Measurements from ENCODE around the gene ARL8B. TPM values are rescaled to one million over a fixed set of nuclear protein-coding genes. Genes with fewer than 3 reads are reported as not detected.
"Not testable (repeated sequence)": the region's sequence is repeated elsewhere in the genome, so short reads cannot be mapped to it uniquely, and the experiment has no call there.

Gene ARL8B
- total RNA-seq, 2 experiments from 2014 or later: 33.9 to 38.9 TPM

- peaks cover 15% of the 10 kb centered on the region for H3K36me3 Mint-ChIP-seq (ENCODE audit: low read depth)
- DNase-seq (no peak), ATAC-seq (no peak)
- no peaks in the 10 kb centered on the region for H3K27me3 Mint-ChIP-seq
- no peak for TF ChIP-seq CTCF (IDR thresholded peaks at IDR 0.05)
- peaks cover 15% of the 10 kb centered on the region for H3K4me1 Mint-ChIP-seq (ENCODE audit: low read depth)
- intact Hi-C loops (cut with micrococcal nuclease): no loop called here
- ChIA-PET POLR2A (no interaction called here), CTCF (no interaction called here)
- H3K4me3 Mint-ChIP-seq: no peak overlapping the region
- no peak overlapping the region for H3K27ac Mint-ChIP-seq
- no peaks in the 10 kb centered on the region for H3K9me3 Mint-ChIP-seq
These were observed 48.9 kb downstream of the ARL8B start for GRCh38 chr3:5170975-5171374.

- H3K36me3 Mint-ChIP-seq (ENCODE audit: low read depth): peaks cover 15% of the 10 kb centered on the region
- DNase-seq (no peak), ATAC-seq (no peak)
- H3K9me3 Mint-ChIP-seq: no peaks in the 10 kb centered on the region
- no peak overlapping the region for H3K4me3 Mint-ChIP-seq
- H3K4me1 Mint-ChIP-seq (ENCODE audit: low read depth): peaks cover 10% of the 10 kb centered on the region
- H3K27ac Mint-ChIP-seq: no peak overlapping the region
- intact Hi-C loops (cut with micrococcal nuclease): no loop called here
- ChIA-PET POLR2A (no interaction called here), CTCF (no interaction called here)
- no peak for TF ChIP-seq CTCF (IDR thresholded peaks at IDR 0.05)
- H3K27me3 Mint-ChIP-seq: no peaks in the 10 kb centered on the region
These were observed 49.9 kb downstream of the ARL8B start for GRCh38 chr3:5172018-5172417.

- H3K4me1 Mint-ChIP-seq (ENCODE audit: low read depth); H3K27me3 Mint-ChIP-seq; H3K4me3 Mint-ChIP-seq; ATAC-seq; H3K9me3 Mint-ChIP-seq; CTCF ChIA-PET; DNase-seq; POLR2A ChIA-PET; intact Hi-C loops (cut with micrococcal nuclease): not testable (repeated sequence)
- Mint-ChIP-seq H3K36me3 (ENCODE audit: low read depth) (peaks cover 32% of the 10 kb centered on the region), H3K27ac (peak overlapping the region; percentile 12)
These were observed 56.9 kb downstream of the ARL8B start for GRCh38 chr3:5179036-5179435.

GRCh38 chr3:5181469-5182141 is 59.5 kb downstream of the ARL8B start:
- Mint-ChIP-seq H3K27ac (no peak overlapping the region), H3K9me3 (no peaks in the 10 kb centered on the region), H3K4me1 (ENCODE audit: low read depth) (peaks cover 13% of the 10 kb centered on the region), H3K27me3 (no peaks in the 10 kb centered on the region), H3K4me3 (no peak overlapping the region), H3K36me3 (ENCODE audit: low read depth) (peaks cover 24% of the 10 kb centered on the region)
- DNase-seq (no peak), ATAC-seq (no peak)
- CTCF ChIA-PET: interaction anchor here (1.5 to 3.2 kb wide), 4 partner anchors 8 to 60 kb away, joined by 3 to 13 read pairs (median 4); partner anchors contain the start of gene ARL8B
- intact Hi-C loops (cut with micrococcal nuclease): no loop called here
- TF ChIP-seq CTCF (IDR thresholded peaks at IDR 0.05): no peak
- POLR2A ChIA-PET: interaction anchor here (0.9 to 1.6 kb wide), 3 partner anchors 14 to 30 kb away, joined by 3 read pairs; no protein-coding TSS in a partner anchor

GRCh38 chr3:5183714-5184113 is 61.6 kb downstream of the ARL8B start:
- Mint-ChIP-seq H3K36me3 (ENCODE audit: low read depth) (peaks cover 19% of the 10 kb centered on the region), H3K4me1 (ENCODE audit: low read depth) (peaks cover 13% of the 10 kb centered on the region)
- H3K9me3 Mint-ChIP-seq; DNase-seq; H3K27me3 Mint-ChIP-seq; POLR2A ChIA-PET; ATAC-seq; H3K4me3 Mint-ChIP-seq; H3K27ac Mint-ChIP-seq; intact Hi-C loops (cut with micrococcal nuclease): not testable (repeated sequence)
- CTCF ChIA-PET: interaction anchor here (3.2 kb wide), 1 partner anchor 48 kb away, joined by 13 read pairs; no protein-coding TSS in a partner anchor

GRCh38 chr3:5184499-5184898 is 62.4 kb downstream of the ARL8B start:
- H3K4me1 Mint-ChIP-seq (ENCODE audit: low read depth): peaks cover 13% of the 10 kb centered on the region
- no peak for TF ChIP-seq CTCF (IDR thresholded peaks at IDR 0.05)
- no peak for DNase-seq
- ATAC-seq: no peak
- intact Hi-C loops (cut with micrococcal nuclease): no loop called here
- ChIA-PET CTCF (interaction anchor here (3.5 kb wide), 1 partner anchor 48 kb away, joined by 13 read pairs; no protein-coding TSS in a partner anchor), POLR2A (no interaction called here)
- no peaks in the 10 kb centered on the region for H3K9me3 Mint-ChIP-seq
- H3K27me3 Mint-ChIP-seq: no peaks in the 10 kb centered on the region
- H3K27ac Mint-ChIP-seq: no peak overlapping the region
- H3K36me3 Mint-ChIP-seq (ENCODE audit: low read depth): peaks cover 22% of the 10 kb centered on the region
- H3K4me3 Mint-ChIP-seq: no peak overlapping the region
